ENCODE measurements around the gene UNC79. TPM values are rescaled to one million over a fixed set of nuclear protein-coding genes. Genes with fewer than 3 reads are reported as not detected.

Gene UNC79
- total and polyA plus RNA-seq, 2 donors (not counting 3 experiments of a cell fraction or from before 2014, with no cell fraction given) = not detected

DNA sequence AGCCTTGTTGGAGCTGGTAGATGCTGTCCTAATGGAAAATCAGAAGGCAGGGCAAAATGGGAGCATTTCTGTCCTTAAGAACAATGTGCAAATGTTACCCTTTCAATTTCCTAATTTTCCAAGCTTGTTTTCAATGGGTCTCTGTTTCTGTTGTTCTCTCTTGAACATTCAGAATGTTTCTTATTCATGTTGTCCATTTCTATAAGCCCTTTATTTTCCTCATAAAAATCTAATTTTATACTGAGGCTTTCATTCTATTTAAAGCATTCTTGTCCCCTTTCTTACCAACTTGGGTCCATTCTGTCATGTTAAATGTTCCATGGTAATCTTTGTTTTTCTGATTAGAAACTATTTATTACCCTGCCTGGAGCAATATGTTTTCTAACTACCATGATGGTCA is 232.6 kb downstream of the UNC79 start:
- intact Hi-C loops (cut with micrococcal nuclease) = no loop called here
- no TSS peak for BruUV-seq (replicated peaks)
- Histone ChIP-seq H3K27me3 (ENCODE audit: control insufficient read depth in 2 of 2, insufficient read depth in 2 of 2, low read length in 2 of 2) (no peaks in the 10 kb centered on the region), H3K27ac (ENCODE audit: insufficient read depth, low read depth, low read length) (no peak overlapping the region), H3K9me1 (replicated peaks; ENCODE audit: control insufficient read depth, extremely low read depth, insufficient read depth, low read length) (no peaks in the 10 kb centered on the region), H3K4me1 (ENCODE audit: control insufficient read depth, extremely low read depth, insufficient read depth, low read length) (no peaks in the 10 kb centered on the region), H3K79me2 (ENCODE audit: control insufficient read depth, insufficient read depth, low read length) (no peaks in the 10 kb centered on the region), H3K4me3 (replicated peaks in 1 of 3; ENCODE audit: insufficient read depth in 1 of 3, low read depth in 1 of 3, low read length in 3 of 3) (no peak overlapping the region), H3K4me2 (ENCODE audit: insufficient read depth, low read length) (no peak overlapping the region), H4K20me1 (replicated peaks; ENCODE audit: control insufficient read depth, extremely low read depth, insufficient read depth, low read length) (no peaks in the 10 kb centered on the region), H3K9me3 (replicated peaks; ENCODE audit: control insufficient read depth, insufficient read depth, low read length) (no peaks in the 10 kb centered on the region), H3K36me3 (ENCODE audit: control insufficient read depth in 2 of 2, extremely low read depth in 1 of 2, insufficient read depth in 2 of 2, low read length in 2 of 2) (no peaks in the 10 kb centered on the region), H3K9ac (replicated peaks; ENCODE audit: extremely low read depth, insufficient read depth, low read length) (no peak overlapping the region), H2AFZ (ENCODE audit: low read depth, low read length) (no peak overlapping the region)
- dilution Hi-C loops (cut with MboI; ENCODE audit: extremely low pct_ligation_motif_present, low sequenced_read_pairs) = no loop called here
- TF ChIP-seq POLR2AphosphoS5 (IDR thresholded peaks at IDR 0.05; ENCODE audit: insufficient read depth, low read depth, low read length) (no peak), FOS (IDR thresholded peaks at IDR 0.05; ENCODE audit: borderline replicate concordance, insufficient read depth, low read length) (no peak)
- DNase-seq (ENCODE audit: low read depth, low spot score) = no peak
- CTCF ChIA-PET = interaction anchor here (0.6 kb wide), 1 partner anchor 1716 kb away, joined by 3 read pairs; no protein-coding TSS in a partner anchor
- POLR2A ChIA-PET = no interaction called here
- FAIRE-seq = no peak

DNA sequence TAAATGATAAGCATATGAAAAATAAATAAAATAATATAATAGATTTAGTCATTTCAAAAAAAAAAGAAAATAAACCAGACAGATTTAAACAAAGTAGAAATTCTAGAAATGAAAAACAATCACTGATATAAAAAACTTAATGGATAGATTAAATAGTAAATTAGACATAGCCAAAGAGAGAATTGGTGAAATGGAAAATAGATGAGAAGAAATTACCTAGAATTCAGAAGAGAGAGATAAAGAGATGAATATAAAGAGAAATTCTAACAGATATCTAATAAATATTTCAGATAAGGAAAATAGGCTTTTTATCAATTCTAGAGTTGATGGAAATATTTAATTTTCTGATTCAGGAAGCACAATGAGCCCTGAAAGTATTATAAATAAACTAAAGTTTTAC is 234.4 kb downstream of the UNC79 start:
- Histone ChIP-seq H2AFZ (ENCODE audit: low read depth, low read length) (no peak overlapping the region), H4K20me1 (replicated peaks; ENCODE audit: control insufficient read depth, extremely low read depth, insufficient read depth, low read length) (no peaks in the 10 kb centered on the region), H3K4me1 (ENCODE audit: control insufficient read depth, extremely low read depth, insufficient read depth, low read length) (no peaks in the 10 kb centered on the region), H3K36me3 (ENCODE audit: control insufficient read depth in 2 of 2, extremely low read depth in 1 of 2, insufficient read depth in 2 of 2, low read length in 2 of 2) (no peaks in the 10 kb centered on the region), H3K9ac (replicated peaks; ENCODE audit: extremely low read depth, insufficient read depth, low read length) (no peak overlapping the region), H3K27ac (ENCODE audit: insufficient read depth, low read depth, low read length) (no peak overlapping the region), H3K27me3 (ENCODE audit: control insufficient read depth in 2 of 2, insufficient read depth in 2 of 2, low read length in 2 of 2) (no peaks in the 10 kb centered on the region), H3K4me3 (replicated peaks in 1 of 3; ENCODE audit: insufficient read depth in 1 of 3, low read depth in 1 of 3, low read length in 3 of 3) (no peak overlapping the region), H3K9me1 (replicated peaks; ENCODE audit: control insufficient read depth, extremely low read depth, insufficient read depth, low read length) (no peaks in the 10 kb centered on the region), H3K9me3 (replicated peaks; ENCODE audit: control insufficient read depth, insufficient read depth, low read length) (no peaks in the 10 kb centered on the region), H3K79me2 (ENCODE audit: control insufficient read depth, insufficient read depth, low read length) (no peaks in the 10 kb centered on the region), H3K4me2 (ENCODE audit: insufficient read depth, low read length) (no peak overlapping the region)
- TF ChIP-seq MYC (IDR thresholded peaks at IDR 0.05; ENCODE audit: low read depth, low read length) (no peak), CTCF (IDR thresholded peaks at IDR 0.05; ENCODE audit: extremely low read depth in 1 of 2, insufficient read depth in 1 of 2, low read depth in 1 of 2, low read length in 2 of 2) (no peak), POLR2AphosphoS5 (IDR thresholded peaks at IDR 0.05; ENCODE audit: insufficient read depth, low read depth, low read length) (no peak), POLR2A (IDR thresholded peaks at IDR 0.05; ENCODE audit: low read depth, low read length) (no peak), JUN (IDR thresholded peaks at IDR 0.05; ENCODE audit: borderline replicate concordance, insufficient read depth, insufficient read length, low read depth) (no peak), GATA2 (IDR thresholded peaks at IDR 0.05; ENCODE audit: insufficient read depth, insufficient read length, low read depth, low read length) (no peak), FOS (IDR thresholded peaks at IDR 0.05; ENCODE audit: borderline replicate concordance, insufficient read depth, low read length) (no peak), EZH2 (IDR thresholded peaks at IDR 0.05; ENCODE audit: borderline replicate concordance, low read depth, low read length, severe bottlenecking) (no peak)
- TF ChIP-seq, protein P1, sequence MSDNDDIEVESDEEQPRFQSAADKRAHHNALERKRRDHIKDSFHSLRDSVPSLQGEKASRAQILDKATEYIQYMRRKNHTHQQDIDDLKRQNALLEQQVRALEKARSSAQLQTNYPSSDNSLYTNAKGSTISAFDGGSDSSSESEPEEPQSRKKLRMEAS (IDR thresholded peaks at IDR 0.05; ENCODE audit: insufficient read depth, insufficient read length) = no peak
- intact Hi-C loops (cut with micrococcal nuclease) (no loop called here), dilution Hi-C loops (cut with MboI; ENCODE audit: extremely low pct_ligation_motif_present, low sequenced_read_pairs) (no loop called here)
- FAIRE-seq (no peak), DNase-seq (ENCODE audit: low read depth, low spot score) (no peak)
- ChIA-PET CTCF (no interaction called here), POLR2A (no interaction called here)
- no TSS peak for BruUV-seq (replicated peaks)

All from endothelial cell of umbilical vein (primary cell).